Spleen (tissue), 11 donors: Measurements from ENCODE around the gene TNNT2. TPM values are rescaled to one million over a fixed set of nuclear protein-coding genes. Genes with fewer than 3 reads are reported as not detected.
A peak's percentile ranks its signal among the peaks of the same experiment; 100 is the strongest.

Source experiments
- DNase-seq: peaks from one replicate; pipeline ENCODE4 v3.0.0-alpha.2; 2020
- H3K27ac ChIP-seq, 8 donors: fragments of 200-600 bp; sonication (generic) in 7 of 8; 1 replicate in 4 of 8; 2 replicates in 4 of 8; pipeline versions ENCODE4 v1.5.0 to v1.8.0; 2016 to 2021; ENCODE audit warnings: inconsistent platforms in 4 of 8, mild to moderate bottlenecking in 4 of 8, moderate library complexity in 1 of 8
- H3K27me3 ChIP-seq, 7 donors: fragments of 200-600 bp; sonication (generic) in 6 of 7; replicated peaks in 1 of 7; 1 replicate in 4 of 7; 2 replicates in 3 of 7; pipeline versions ENCODE4 v1.5.0 to v1.8.0; 2016 to 2021; ENCODE audit warnings: inconsistent platforms in 3 of 7, mild to moderate bottlenecking in 1 of 7
- H3K36me3 ChIP-seq, 6 donors: fragments of 200-600 bp; sonication (generic) in 5 of 6; 1 replicate in 4 of 6; 2 replicates in 2 of 6; pipeline versions ENCODE4 v1.5.0 to v1.8.0; 2016 to 2021; ENCODE audit warnings: inconsistent platforms in 2 of 6
- H3K4me1 ChIP-seq, 6 donors: fragments of 200-600 bp; sonication (generic) in 5 of 6; 1 replicate in 3 of 6; 2 replicates in 3 of 6; pipeline versions ENCODE4 v1.5.0 to v1.8.0; 2016 to 2021; ENCODE audit warnings: inconsistent platforms in 3 of 6
- H3K4me3 ChIP-seq, 8 donors: fragments of 200-600 bp; sonication (generic) in 7 of 8; 1 replicate in 4 of 8; 2 replicates in 4 of 8; pipeline versions ENCODE4 v1.5.0 to v1.8.0; 2016 to 2021; ENCODE audit warnings: inconsistent platforms in 4 of 8, mild to moderate bottlenecking in 4 of 8, moderate library complexity in 2 of 8
- H3K9me3 ChIP-seq, 8 donors: fragments of 200-600 bp; sonication (generic) in 7 of 8; 1 replicate in 4 of 8; 2 replicates in 4 of 8; pipeline versions ENCODE4 v1.5.0 to v1.8.0; 2016 to 2021; ENCODE audit warnings: inconsistent platforms in 4 of 8
- POLR2A ChIP-seq, 3 donors: fragments of 450-650 bp; IDR thresholded peaks; one replicate each; pipeline ENCODE4 v1.5.1; 2017; ENCODE audit warnings: antibody characterized with exemption in 3 of 3, mild to moderate bottlenecking in 1 of 3
- POLR2AphosphoS5 ChIP-seq, 3 donors: sonication (generic); formaldehyde crosslinking; IDR thresholded peaks; one replicate each; pipeline ENCODE4 v1.5.1; 2017; ENCODE audit warnings: antibody characterized with exemption in 3 of 3
- WGBS, 5 donors: extraction: QIAGEN DNeasy Blood & Tissue Kit in 3 of 5; methylation state at CpG; one replicate each; pipeline versions ENCODE4 v1.1.5 to v1.1.7; 2013 to 2018; 5-methylcytosine and 5-hydroxymethylcytosine counted together
- intact Hi-C: fragments of 100-400 bp; cut with DNase I; formaldehyde crosslinking; loops from one replicate; pipeline ENCODE4 v1.15.0; 2023; ENCODE audit warnings: low total_unique reads
- polyA plus RNA-seq, 3 donors: library from polyadenylated mRNA; stranded (reverse); fragments of 200-250 nt; gene quantifications; one replicate each; pipeline ENCODE4 v1.2.1, GENCODE V29; 2013
- total RNA-seq, 7 donors: library from RNA; depleted of rRNA in 3 of 7; stranded (reverse); fragments of >200 nt in 3 of 7; fragmentation: NEBNext Ultra II Directional in 4 of 7; extraction: Animal tissue kit (Norgen Biotek cat#: 25700) in 4 of 7; gene quantifications; one replicate each; pipeline versions ENCODE4 v1.1.0 to v1.2.1, GENCODE V29; 2016 to 2021
- TF ChIP-seq, protein P1 (sequence below), 11 experiments: fragments of 200-600 bp in 7 of 11; fragments of 450-650 bp in 4 of 11; sonication (generic) in 4 of 11; IDR thresholded peaks in 8 of 11; conservative IDR thresholded peaks in 3 of 11; 1 replicate in 7 of 11; 2 replicates in 4 of 11; pipeline versions ENCODE4 v1.4.0 to v1.8.0; 2016 to 2021; ENCODE audit warnings: antibody characterized with exemption in 11 of 11, inconsistent platforms in 4 of 11, mild to moderate bottlenecking in 1 of 11
- donor health status: healthy with polysubstance abuse.
- donor health status: DM: no; HTN: no; CAD: no; lungs with moderate emphysema.
- donor health status: DM: no; HTN: no; CAD: no.
- donor health status: Bipolar disorder and iron deficiency.
- donor health status: healthy.
- donor health status: DM: no; HTN: no; CAD: no.
- donor health status: DM: yes; HTN: yes; CAD: no.

Gene TNNT2
- total and polyA plus RNA-seq, 10 donors: 0.41 to 3.8 (median 1.2) TPM; not detected in 5

DNA sequence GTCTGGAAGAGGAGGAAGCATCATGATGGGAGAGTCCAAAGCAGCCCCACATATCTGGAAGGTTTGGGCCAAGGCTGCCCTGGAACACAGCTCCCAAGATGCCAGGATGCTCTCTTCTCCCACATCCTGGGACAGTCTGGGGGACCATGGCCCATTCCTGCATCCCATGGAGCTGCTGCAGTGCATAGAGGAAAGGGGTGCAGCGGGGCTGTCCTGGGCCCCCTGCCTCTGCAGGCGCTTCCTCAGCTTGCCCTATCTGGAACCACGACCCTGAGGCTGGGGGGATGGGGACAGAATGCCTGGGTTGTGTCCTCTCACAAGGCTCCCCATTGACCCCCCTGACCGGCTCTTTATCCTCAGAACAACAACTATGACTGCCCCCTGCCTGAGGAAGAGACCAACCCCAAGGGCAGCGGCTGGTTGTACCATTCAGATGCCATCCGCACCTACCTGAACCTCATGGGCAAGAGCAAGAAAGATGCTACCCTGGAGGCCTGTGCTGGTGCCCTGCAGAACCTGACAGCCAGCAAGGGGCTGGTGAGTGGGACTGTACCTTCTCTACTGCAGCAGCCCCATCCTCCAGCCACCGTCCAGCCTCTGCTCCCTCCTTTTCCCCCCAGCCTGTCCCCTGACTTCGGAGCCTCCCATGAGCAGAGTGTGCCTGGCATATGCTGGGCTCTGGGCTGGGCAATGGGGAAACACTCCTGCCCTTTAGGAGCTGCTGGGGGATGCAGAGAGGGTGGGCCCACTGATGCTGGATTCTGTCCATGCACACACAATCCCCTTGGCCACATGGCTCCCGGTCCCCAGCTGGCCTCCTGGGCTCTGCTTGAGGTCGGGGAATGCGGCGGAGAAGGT, 54.6 kb downstream of the TNNT2 start:
- H3K4me1 ChIP-seq: no peaks in the 10 kb centered on the region
- WGBS, 5 donors: 87 to 97% (median 89%) methylated on average over 7 to 12 of the region's 12 CpGs
- TF ChIP-seq, protein P1, sequence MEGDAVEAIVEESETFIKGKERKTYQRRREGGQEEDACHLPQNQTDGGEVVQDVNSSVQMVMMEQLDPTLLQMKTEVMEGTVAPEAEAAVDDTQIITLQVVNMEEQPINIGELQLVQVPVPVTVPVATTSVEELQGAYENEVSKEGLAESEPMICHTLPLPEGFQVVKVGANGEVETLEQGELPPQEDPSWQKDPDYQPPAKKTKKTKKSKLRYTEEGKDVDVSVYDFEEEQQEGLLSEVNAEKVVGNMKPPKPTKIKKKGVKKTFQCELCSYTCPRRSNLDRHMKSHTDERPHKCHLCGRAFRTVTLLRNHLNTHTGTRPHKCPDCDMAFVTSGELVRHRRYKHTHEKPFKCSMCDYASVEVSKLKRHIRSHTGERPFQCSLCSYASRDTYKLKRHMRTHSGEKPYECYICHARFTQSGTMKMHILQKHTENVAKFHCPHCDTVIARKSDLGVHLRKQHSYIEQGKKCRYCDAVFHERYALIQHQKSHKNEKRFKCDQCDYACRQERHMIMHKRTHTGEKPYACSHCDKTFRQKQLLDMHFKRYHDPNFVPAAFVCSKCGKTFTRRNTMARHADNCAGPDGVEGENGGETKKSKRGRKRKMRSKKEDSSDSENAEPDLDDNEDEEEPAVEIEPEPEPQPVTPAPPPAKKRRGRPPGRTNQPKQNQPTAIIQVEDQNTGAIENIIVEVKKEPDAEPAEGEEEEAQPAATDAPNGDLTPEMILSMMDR (IDR thresholded peaks at IDR 0.05 in 8 of 11, conservative IDR thresholded peaks at IDR 0.05 in 3 of 11): no peak
- no peak for TF ChIP-seq POLR2AphosphoS5 (IDR thresholded peaks at IDR 0.05)
- no peak for TF ChIP-seq POLR2A (IDR thresholded peaks at IDR 0.05)
- H3K27ac ChIP-seq: no peak overlapping the region
- no peak overlapping the region for H3K4me3 ChIP-seq
- H3K36me3 ChIP-seq: no peaks in the 10 kb centered on the region
- peak; percentile 70 for DNase-seq
- intact Hi-C loops: no loop called here
- H3K27me3 ChIP-seq: no peaks in the 10 kb centered on the region
- H3K9me3 ChIP-seq: no peaks in the 10 kb centered on the region

DNA sequence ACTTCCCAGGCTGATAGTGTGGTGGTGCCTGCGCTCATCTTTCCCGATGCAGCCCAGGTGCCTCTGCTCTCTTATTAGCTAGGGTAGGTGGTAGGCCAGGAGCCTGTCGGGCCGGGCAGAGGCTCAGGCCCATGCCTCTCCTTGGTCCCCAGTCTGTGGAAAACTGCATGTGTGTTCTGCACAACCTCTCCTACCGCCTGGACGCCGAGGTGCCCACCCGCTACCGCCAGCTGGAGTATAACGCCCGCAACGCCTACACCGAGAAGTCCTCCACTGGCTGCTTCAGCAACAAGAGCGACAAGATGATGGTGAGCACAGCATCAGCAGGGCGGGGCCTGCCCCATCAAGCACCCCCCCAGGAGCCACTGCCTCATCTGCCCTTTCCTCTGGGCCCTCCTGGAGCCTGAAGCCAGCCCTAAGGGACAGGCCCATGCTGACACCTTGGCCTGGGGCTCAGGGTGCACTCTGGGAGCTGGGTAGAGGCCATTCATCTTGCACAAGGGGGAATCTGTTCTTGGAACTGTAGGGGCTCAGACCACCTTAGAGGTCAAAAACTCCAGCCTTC, 55.6 kb downstream of the TNNT2 start:
- DNase-seq: peak; percentile 41
- H3K27ac ChIP-seq: no peak overlapping the region
- TF ChIP-seq POLR2AphosphoS5 (IDR thresholded peaks at IDR 0.05) (no peak), POLR2A (IDR thresholded peaks at IDR 0.05) (no peak)
- TF ChIP-seq, protein P1 (IDR thresholded peaks at IDR 0.05 in 8 of 11, conservative IDR thresholded peaks at IDR 0.05 in 3 of 11): no peak
- H3K36me3 ChIP-seq: no peaks in the 10 kb centered on the region
- H3K4me3 ChIP-seq: no peak overlapping the region
- 64 to 93% (median 87%) methylated on average over 4 to 15 of the region's 15 CpGs for WGBS, 5 donors
- intact Hi-C loops: no loop called here
- H3K4me1 ChIP-seq: no peaks in the 10 kb centered on the region
- H3K9me3 ChIP-seq: no peaks in the 10 kb centered on the region
- H3K27me3 ChIP-seq: no peaks in the 10 kb centered on the region

DNA sequence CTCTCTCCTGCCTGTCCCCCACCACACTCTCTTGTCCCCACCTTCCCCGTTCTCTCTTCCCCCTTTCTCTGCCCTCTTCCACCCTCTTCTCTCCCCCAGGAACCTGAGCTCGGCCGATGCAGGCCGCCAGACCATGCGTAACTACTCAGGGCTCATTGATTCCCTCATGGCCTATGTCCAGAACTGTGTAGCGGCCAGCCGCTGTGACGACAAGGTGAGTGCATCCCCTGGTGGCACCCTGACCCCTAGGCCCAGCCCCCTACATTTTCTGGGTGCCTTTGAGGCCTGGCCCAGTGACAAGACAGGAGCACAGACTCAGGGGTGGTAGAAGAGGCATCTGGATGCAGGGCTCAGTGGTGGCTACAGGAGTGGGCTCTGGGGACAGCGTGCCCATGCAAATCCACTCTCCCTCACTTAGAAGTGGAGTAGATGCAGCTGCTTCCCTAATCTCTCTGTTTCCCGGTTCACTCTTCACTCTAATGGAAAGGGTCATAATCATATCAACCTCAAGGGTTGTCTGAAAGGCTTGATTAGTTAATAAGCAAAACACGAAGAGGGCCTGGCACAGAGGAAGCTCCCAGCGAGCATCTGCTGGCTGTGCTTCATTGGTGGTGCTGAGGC, 57.2 kb downstream of the TNNT2 start:
- Histone ChIP-seq H3K9me3 (no peaks in the 10 kb centered on the region), H3K27me3 (no peaks in the 10 kb centered on the region), H3K4me1 (no peaks in the 10 kb centered on the region), H3K4me3 (no peak overlapping the region), H3K27ac (no peak overlapping the region), H3K36me3 (no peaks in the 10 kb centered on the region)
- intact Hi-C loops: no loop called here
- peak; percentile 69 for DNase-seq
- 76 to 83% (median 79%) methylated on average over 11 to 12 of the region's 12 CpGs for WGBS, 5 donors
- no peak for TF ChIP-seq POLR2AphosphoS5 (IDR thresholded peaks at IDR 0.05)

DNA sequence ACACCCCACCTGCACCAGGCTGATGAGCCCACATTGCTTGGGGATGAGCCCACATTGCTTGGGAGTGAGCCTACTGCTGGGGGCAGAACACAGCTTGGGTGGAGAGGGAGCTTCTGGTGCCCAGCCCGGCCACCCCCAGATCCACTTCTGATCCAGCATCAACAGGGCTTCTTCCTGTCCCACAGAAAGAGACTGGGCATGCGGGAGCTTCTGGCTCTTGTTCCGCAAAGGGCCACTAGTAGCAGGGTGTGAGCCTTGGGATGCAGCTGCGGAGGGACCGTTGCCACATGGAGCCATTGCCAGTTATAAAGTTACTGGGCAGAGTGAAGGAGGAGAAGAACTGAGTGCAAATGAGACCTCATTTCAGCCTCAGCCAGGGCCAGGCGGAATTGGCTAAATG, 57.8 kb downstream of the TNNT2 start:
- Histone ChIP-seq H3K4me3 (no peak overlapping the region), H3K27ac (no peak overlapping the region), H3K9me3 (no peaks in the 10 kb centered on the region), H3K27me3 (no peaks in the 10 kb centered on the region), H3K36me3 (no peaks in the 10 kb centered on the region), H3K4me1 (no peaks in the 10 kb centered on the region)
- no peak for DNase-seq
- 87 to 98% (median 91%) methylated on average over 6 of the region's 6 CpGs for WGBS, 5 donors
- intact Hi-C loops: no loop called here
- TF ChIP-seq POLR2AphosphoS5 (IDR thresholded peaks at IDR 0.05) (no peak), POLR2A (IDR thresholded peaks at IDR 0.05) (no peak)
- TF ChIP-seq, protein P1 (IDR thresholded peaks at IDR 0.05 in 8 of 11, conservative IDR thresholded peaks at IDR 0.05 in 3 of 11): no peak
